ENCODE results near the gene SBF2. TPM values are rescaled to one million over a fixed set of nuclear protein-coding genes. Genes with fewer than 3 reads are reported as not detected.

Gene SBF2
- total RNA-seq, 2 donors from 2014 or later, result 15.4 to 20.4 TPM

- no peaks in the 10 kb centered on the region for H3K9me3 Mint-ChIP-seq
These were observed 476.8 kb downstream of the SBF2 start for GRCh38 chr11:9817191-9817590.

GRCh38 chr11:9815486-9816136, 478.4 kb downstream of the SBF2 start:
- no peaks in the 10 kb centered on the region for H3K27me3 Mint-ChIP-seq
- DNase-seq (ENCODE audit: low spot score) (no peak), ATAC-seq (no peak)
- no peak overlapping the region for H3K27ac Mint-ChIP-seq
- no peaks in the 10 kb centered on the region for H3K9me3 Mint-ChIP-seq
- H3K36me3 Mint-ChIP-seq, result no peaks in the 10 kb centered on the region
- no peak overlapping the region for H3K4me3 Mint-ChIP-seq
- H3K4me1 Mint-ChIP-seq (ENCODE audit: low read depth in 2 of 2), result no peaks in the 10 kb centered on the region

More at GRCh38 chr11:9817191-9817590, 476.8 kb downstream of the SBF2 start:
- no peak overlapping the region for H3K4me3 Mint-ChIP-seq
- ATAC-seq (no peak), DNase-seq (ENCODE audit: low spot score) (no peak)
- H3K27me3 Mint-ChIP-seq, result no peaks in the 10 kb centered on the region
- H3K4me1 Mint-ChIP-seq (ENCODE audit: low read depth in 2 of 2), result no peaks in the 10 kb centered on the region
- H3K36me3 Mint-ChIP-seq, result no peaks in the 10 kb centered on the region
- H3K27ac Mint-ChIP-seq, result no peak overlapping the region

- DNase-seq (ENCODE audit: low spot score) (no peak), ATAC-seq (no peak)
- no peak overlapping the region for H3K4me3 Mint-ChIP-seq
- no peaks in the 10 kb centered on the region for H3K4me1 Mint-ChIP-seq (ENCODE audit: low read depth in 2 of 2)
- no peaks in the 10 kb centered on the region for H3K9me3 Mint-ChIP-seq
- H3K36me3 Mint-ChIP-seq, result no peaks in the 10 kb centered on the region
- H3K27me3 Mint-ChIP-seq, result no peaks in the 10 kb centered on the region
- no peak overlapping the region for H3K27ac Mint-ChIP-seq
These were observed 479.9 kb downstream of the SBF2 start for GRCh38 chr11:9814108-9814507.

GRCh38 chr11:9808943-9809342, 485.1 kb downstream of the SBF2 start:
- Mint-ChIP-seq H3K9me3 (no peaks in the 10 kb centered on the region), H3K27ac (no peak overlapping the region), H3K4me1 (ENCODE audit: low read depth in 2 of 2) (no peaks in the 10 kb centered on the region), H3K27me3 (no peaks in the 10 kb centered on the region), H3K36me3 (no peaks in the 10 kb centered on the region), H3K4me3 (no peak overlapping the region)
- ATAC-seq, result no peak
- DNase-seq (ENCODE audit: low spot score), result no peak

GRCh38 chr11:9806946-9807687, 486.9 kb downstream of the SBF2 start:
- H3K4me3 Mint-ChIP-seq, result no peak overlapping the region
- no peaks in the 10 kb centered on the region for H3K36me3 Mint-ChIP-seq
- H3K27me3 Mint-ChIP-seq, result no peaks in the 10 kb centered on the region
- no peak overlapping the region for H3K27ac Mint-ChIP-seq
- H3K4me1 Mint-ChIP-seq (ENCODE audit: low read depth in 2 of 2), result no peaks in the 10 kb centered on the region
- H3K9me3 Mint-ChIP-seq, result no peaks in the 10 kb centered on the region
- ATAC-seq, result no peak
- DNase-seq (ENCODE audit: low spot score), result no peak

GRCh38 chr11:9804419-9804902, 489.6 kb downstream of the SBF2 start:
- Mint-ChIP-seq H3K4me3 (no peak overlapping the region), H3K36me3 (no peaks in the 10 kb centered on the region), H3K27ac (no peak overlapping the region), H3K27me3 (no peaks in the 10 kb centered on the region), H3K9me3 (no peaks in the 10 kb centered on the region), H3K4me1 (ENCODE audit: low read depth in 2 of 2) (no peaks in the 10 kb centered on the region)
- no peak for ATAC-seq
- no peak for DNase-seq (ENCODE audit: low spot score)

GRCh38 chr11:9803685-9804418, 490.2 kb downstream of the SBF2 start:
- no peaks in the 10 kb centered on the region for H3K27me3 Mint-ChIP-seq
- DNase-seq (ENCODE audit: low spot score) (no peak), ATAC-seq (no peak)
- no peaks in the 10 kb centered on the region for H3K36me3 Mint-ChIP-seq
- H3K9me3 Mint-ChIP-seq, result no peaks in the 10 kb centered on the region
- no peaks in the 10 kb centered on the region for H3K4me1 Mint-ChIP-seq (ENCODE audit: low read depth in 2 of 2)
- no peak overlapping the region for H3K4me3 Mint-ChIP-seq
- H3K27ac Mint-ChIP-seq, result no peak overlapping the region

- H3K4me1 Mint-ChIP-seq (ENCODE audit: low read depth in 2 of 2), result no peaks in the 10 kb centered on the region
- no peak for ATAC-seq
- no peaks in the 10 kb centered on the region for H3K9me3 Mint-ChIP-seq
- H3K36me3 Mint-ChIP-seq, result no peaks in the 10 kb centered on the region
- DNase-seq (ENCODE audit: low spot score), result no peak
- no peak overlapping the region for H3K27ac Mint-ChIP-seq
- no peaks in the 10 kb centered on the region for H3K27me3 Mint-ChIP-seq
- H3K4me3 Mint-ChIP-seq, result no peak overlapping the region
These were observed 491.6 kb downstream of the SBF2 start for GRCh38 chr11:9802291-9802861.

GRCh38 chr11:9799886-9800285, 494.1 kb downstream of the SBF2 start:
- ATAC-seq (no peak), DNase-seq (ENCODE audit: low spot score) (no peak)
- no peaks in the 10 kb centered on the region for H3K9me3 Mint-ChIP-seq
- no peaks in the 10 kb centered on the region for H3K4me1 Mint-ChIP-seq (ENCODE audit: low read depth in 2 of 2)
- H3K4me3 Mint-ChIP-seq, result no peak overlapping the region
- H3K36me3 Mint-ChIP-seq, result no peaks in the 10 kb centered on the region
- no peaks in the 10 kb centered on the region for H3K27me3 Mint-ChIP-seq
- no peak overlapping the region for H3K27ac Mint-ChIP-seq

- no peaks in the 10 kb centered on the region for H3K36me3 Mint-ChIP-seq
- no peak overlapping the region for H3K27ac Mint-ChIP-seq
- no peak for ATAC-seq
- H3K4me3 Mint-ChIP-seq, result no peak overlapping the region
- H3K4me1 Mint-ChIP-seq (ENCODE audit: low read depth in 2 of 2), result no peaks in the 10 kb centered on the region
- no peak for DNase-seq (ENCODE audit: low spot score)
- no peaks in the 10 kb centered on the region for H3K27me3 Mint-ChIP-seq
- no peaks in the 10 kb centered on the region for H3K9me3 Mint-ChIP-seq
These were observed 496.7 kb downstream of the SBF2 start for GRCh38 chr11:9797300-9797699.

GRCh38 chr11:9796854-9797253, 497.2 kb downstream of the SBF2 start:
- H3K27ac Mint-ChIP-seq, result no peak overlapping the region
- ATAC-seq (no peak), DNase-seq (ENCODE audit: low spot score) (no peak)
- H3K4me3 Mint-ChIP-seq, result no peak overlapping the region
- no peaks in the 10 kb centered on the region for H3K4me1 Mint-ChIP-seq (ENCODE audit: low read depth in 2 of 2)
- no peaks in the 10 kb centered on the region for H3K9me3 Mint-ChIP-seq
- no peaks in the 10 kb centered on the region for H3K27me3 Mint-ChIP-seq
- H3K36me3 Mint-ChIP-seq, result no peaks in the 10 kb centered on the region

- Mint-ChIP-seq H3K27me3 (no peaks in the 10 kb centered on the region), H3K4me3 (no peak overlapping the region), H3K4me1 (ENCODE audit: low read depth in 2 of 2) (no peaks in the 10 kb centered on the region), H3K36me3 (no peaks in the 10 kb centered on the region), H3K27ac (no peak overlapping the region), H3K9me3 (no peaks in the 10 kb centered on the region)
- no peak for DNase-seq (ENCODE audit: low spot score)
- no peak for ATAC-seq
These were observed 497.8 kb downstream of the SBF2 start for GRCh38 chr11:9796266-9796665.

- Mint-ChIP-seq H3K4me3 (no peak overlapping the region), H3K36me3 (no peaks in the 10 kb centered on the region), H3K4me1 (ENCODE audit: low read depth in 2 of 2) (peaks cover 0 to 6% of the 10 kb centered on the region in 2 donors), H3K9me3 (no peaks in the 10 kb centered on the region), H3K27ac (no peak overlapping the region), H3K27me3 (no peaks in the 10 kb centered on the region)
- ATAC-seq (no peak), DNase-seq (ENCODE audit: low spot score) (no peak)
These were observed 503.3 kb downstream of the SBF2 start for GRCh38 chr11:9790703-9791102.

GRCh38 chr11:9789910-9790309, 504.1 kb downstream of the SBF2 start:
- H3K36me3 Mint-ChIP-seq, result no peaks in the 10 kb centered on the region
- ATAC-seq (no peak), DNase-seq (ENCODE audit: low spot score) (no peak)
- H3K4me1 Mint-ChIP-seq (ENCODE audit: low read depth in 2 of 2), result peaks cover 0 to 6% of the 10 kb centered on the region in 2 donors
- H3K27me3 Mint-ChIP-seq, result no peaks in the 10 kb centered on the region
- no peak overlapping the region for H3K4me3 Mint-ChIP-seq
- no peak overlapping the region for H3K27ac Mint-ChIP-seq
- no peaks in the 10 kb centered on the region for H3K9me3 Mint-ChIP-seq

Measured in natural killer cell treated with Interleukin-12 subunit alpha and Interleukin-12 subunit beta and Interleukin-15 and Interleukin-18, amount 100 ng/mL, for 72 hours (primary cell).